ENCODE results near the gene PLA2G6.
"Not testable (repeated sequence)": the region's sequence is repeated elsewhere in the genome, so short reads cannot be mapped to it uniquely, and the experiment has no call there.

The PLA2G6 gene

DNA sequence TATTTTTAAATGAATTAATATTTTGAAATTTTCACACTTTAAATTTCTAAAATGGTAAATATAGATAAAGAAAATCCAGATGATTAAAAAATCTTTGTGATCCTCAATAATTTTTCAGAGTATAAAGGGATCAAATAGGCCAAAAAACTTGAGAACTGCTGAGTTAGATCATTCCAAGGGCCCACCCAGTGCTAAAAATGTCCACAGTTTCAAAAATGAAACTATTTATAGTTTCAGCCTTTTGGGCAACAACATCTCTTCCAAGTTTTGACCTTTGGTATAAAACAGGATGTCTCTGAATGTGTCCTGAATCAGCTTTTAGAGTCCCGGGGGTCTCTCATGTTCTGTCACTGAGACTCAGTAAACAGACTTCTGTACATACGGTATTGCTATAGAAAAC is 50.2 kb downstream of the PLA2G6 start:
- DNase-seq: no peak

DNA sequence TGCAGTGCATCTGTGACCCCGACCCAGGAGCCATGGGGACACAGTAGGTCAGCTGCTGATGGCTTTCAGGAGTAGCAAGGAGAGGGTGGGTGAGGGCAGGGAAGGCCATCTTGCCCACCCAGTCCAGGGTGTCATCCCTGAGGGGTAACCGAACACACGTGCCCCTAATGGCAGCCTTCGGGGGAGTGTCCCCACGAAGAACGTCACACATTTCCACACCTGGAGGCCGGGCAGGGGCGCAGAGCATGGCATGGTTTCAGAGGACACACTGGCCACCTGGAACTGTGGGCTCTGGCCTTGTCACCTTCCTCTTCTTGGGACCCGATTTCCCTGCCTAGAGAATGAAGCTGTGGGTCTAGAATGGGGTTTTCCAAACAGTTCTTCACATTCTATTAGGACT is 51.8 kb downstream of the PLA2G6 start:
- DNase-seq: no peak

DNA sequence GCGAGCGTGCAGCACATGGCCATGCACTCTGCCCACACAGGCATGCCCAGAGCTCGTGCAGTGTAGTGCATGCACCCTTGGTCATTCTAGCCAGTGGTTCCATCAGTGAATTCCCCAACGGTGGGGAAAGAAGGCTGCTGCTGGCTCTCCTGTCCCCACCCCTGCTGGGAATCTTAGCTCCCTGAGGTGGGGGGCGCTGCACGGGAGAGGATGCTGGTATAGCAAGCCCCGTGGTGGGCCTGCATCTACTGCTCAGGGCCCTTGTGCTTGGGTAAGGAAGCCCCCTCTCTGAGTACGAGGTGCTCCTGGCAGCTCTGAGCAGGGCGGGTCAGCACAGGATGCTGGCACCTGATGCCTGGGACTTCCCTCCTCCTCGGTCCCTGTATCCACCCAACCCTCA is 52.6 kb downstream of the PLA2G6 start:
- DNase-seq: no peak

DNA sequence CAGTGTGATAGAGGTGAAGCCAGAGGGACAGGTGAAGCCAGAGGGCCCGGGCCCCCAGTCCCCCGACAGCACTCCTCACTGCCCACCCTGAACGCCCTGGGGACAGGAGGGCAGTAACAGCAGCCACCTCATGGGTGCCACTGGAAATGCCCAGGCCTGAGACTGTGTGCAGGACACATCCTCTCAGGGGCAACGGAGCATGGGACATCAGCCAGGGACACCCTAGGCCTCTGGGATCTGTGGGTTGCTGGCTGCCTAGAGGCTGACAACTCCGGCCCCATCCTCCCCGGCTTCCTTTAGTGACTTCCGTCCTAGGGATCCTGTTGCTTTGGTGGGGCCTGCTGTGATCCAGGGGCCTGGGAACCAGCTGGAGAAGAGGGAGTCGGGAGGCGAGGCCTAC is 53.8 kb downstream of the PLA2G6 start:
- no peak for DNase-seq

DNA sequence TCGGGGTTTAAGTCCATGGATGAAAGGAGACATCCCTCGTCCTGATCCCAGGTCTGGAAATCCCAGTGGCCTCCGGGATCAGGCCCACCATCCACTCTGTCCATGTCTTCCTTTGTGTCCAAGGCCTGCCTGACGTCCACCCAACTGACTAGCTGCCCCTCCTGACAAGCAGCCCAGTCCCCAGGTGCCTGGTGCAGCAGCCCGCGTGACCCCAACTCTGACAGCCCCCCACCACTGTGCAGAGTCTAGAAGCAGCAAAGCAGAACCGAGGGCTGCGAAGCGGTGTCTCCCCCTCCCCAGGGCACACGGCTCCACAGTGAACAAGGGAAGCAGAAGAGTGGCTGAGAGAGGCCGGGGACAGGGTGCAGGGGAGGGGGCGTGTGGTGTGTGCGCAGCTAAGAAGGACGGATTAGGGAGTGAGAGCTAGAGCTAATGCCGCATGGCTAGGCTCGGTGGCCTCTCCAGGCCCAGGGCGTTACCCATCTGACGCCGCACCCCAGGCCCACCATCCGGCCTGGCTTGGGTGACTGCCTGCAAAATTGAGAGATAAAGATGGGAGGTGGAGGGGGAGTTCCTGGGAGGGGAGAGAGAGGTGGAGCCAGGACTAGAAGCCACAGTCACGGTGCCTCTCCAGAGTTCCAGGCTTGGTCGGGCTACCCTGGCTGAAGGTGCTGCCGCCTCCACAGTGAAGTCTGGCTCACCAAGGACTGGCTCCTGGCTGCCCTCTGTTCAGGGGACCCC is 54.5 kb downstream of the PLA2G6 start:
- DNase-seq: no peak

DNA sequence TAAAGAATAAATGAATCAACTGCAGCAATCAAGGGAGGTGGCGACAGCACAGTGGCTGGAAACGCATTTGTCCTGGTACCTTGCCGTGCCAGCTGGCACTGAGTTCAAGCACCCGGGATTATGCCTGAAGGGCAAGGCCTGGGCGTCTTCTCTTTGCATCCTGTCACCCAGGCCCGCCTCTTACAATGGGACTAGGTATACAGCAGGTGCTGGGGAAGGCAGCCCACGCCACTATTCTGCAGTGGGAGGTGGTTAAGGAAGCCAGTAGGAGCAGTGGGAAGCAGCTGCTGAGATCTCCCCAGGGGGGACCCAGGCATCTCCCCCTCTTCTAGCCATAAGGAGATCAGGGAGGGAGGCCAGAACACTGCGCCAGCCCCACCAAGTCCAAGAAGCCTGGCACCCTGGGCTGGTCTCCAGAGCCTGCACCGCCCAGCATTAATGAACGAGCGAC is 55.9 kb downstream of the PLA2G6 start:
- no peak for DNase-seq

DNA sequence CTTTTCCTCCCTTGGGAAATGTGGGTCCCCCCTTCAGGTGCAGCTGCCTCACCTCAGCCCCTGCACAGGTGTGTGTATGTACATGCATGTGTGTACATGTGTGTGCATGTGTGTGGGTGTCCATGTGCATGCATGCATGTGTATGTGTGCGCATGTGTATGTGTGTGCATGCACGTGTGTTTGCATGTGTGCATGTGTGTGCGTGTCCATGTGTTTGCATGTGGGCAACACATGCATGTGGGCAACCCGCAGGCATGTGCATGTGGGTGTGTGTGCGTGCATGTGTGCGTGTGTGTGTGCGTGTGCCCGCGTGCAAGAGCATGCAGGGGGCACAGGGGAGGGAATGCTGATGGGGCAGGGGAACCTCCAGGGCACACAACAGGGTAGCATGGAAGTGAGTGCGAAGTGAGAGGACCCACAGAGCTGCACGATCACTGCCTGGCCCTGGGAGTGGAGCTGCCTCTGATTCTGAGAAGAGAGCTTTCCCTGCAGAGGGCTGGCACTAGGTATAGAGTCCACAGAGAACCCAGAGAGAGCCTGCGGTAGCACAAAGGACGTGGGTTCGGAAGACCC is 56.5 kb downstream of the PLA2G6 start:
- DNase-seq: no peak

DNA sequence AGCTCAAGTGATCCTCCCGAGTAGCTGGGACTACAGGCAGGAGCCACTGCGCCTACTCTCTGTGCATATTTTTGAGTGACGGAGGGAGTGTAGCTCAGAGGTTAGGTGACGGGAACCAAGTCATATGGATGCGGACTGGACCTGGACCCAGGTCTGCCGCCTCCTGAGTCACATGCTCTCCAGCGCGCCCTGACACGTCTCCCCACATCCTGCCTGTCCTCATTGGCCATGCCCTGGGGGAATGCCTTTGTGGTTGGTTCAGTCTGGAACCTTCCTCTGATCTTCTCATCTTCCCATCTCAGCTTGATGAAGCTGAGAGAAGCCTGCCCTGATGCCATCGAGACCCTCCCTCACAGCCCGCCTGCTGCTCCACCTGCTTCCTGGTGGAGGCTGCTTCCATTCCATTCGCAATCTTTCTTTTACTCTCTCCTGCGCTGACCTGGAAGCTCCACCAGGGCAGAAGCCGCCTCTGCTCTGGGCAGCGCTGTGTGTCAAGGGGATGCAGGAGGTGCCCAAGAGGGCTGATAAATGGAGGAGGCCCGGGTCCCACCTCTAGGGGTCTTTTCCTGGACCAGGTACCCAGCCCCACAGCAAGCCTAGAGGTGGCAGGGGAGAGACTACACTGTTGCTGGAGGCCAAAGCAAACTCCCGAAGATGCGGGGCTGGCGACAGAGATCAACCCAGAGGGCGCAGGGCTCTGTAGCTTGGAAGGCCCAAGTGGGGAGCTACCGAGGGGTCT is 57.2 kb downstream of the PLA2G6 start:
- DNase-seq: no peak

DNA sequence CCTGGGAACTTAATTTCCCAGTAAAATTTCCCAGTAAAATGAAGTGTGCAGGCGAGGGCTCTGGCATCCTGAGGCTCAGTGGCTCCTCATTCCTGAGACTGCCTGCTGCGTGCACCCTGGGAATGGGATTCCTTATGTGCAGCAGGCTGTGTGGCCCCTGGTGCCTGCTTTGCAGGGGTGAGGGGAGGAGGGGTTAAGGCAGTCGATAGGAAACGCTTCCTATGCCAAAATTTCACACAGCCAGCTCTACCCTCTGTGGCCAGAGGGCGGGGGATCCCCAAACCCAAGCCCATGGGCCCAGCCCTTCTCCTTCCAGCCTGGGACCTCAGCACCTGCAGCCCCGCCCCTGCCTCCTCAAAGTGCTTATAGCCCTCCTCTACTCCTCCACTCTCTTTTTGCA is 59.0 kb downstream of the PLA2G6 start:
- DNase-seq: no peak

DNA sequence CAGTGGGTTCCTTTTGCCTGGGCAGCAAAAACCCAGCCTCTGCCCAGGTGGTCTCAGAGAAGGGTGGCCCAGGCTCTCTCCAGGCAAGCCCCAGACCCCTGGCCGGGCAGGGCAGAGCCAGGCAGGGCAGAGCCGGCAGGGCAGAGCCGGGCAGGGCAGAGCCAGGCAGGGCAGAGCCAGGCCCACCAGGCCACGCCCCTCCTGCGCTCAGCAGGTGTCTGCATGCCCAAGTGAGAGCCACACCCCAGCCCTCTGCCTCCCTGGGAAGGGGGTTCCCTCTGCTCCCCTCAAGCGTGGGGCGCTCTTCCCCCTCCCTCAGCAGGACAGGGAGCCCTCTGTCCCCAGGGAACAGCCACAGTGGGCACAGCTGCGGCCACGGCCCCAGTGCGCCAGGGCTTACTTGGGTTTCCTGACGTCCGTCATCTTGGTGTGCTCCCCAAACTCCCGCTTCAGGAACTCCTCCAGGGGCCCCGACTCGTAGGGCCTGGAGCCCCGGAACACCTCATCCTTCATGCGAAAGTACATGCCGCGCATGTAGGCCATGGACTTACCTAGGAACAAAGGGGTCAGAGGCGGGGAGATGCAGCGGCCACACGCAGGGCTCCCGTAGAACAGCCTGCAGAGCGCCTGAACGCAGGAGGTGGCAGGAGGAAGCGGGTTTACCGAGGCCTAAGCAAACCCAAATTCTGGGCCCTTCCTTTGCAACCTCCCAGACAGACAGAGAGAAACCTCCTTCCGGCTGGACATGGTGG is 61.1 kb downstream of the PLA2G6 start:
- no peak for DNase-seq

DNA sequence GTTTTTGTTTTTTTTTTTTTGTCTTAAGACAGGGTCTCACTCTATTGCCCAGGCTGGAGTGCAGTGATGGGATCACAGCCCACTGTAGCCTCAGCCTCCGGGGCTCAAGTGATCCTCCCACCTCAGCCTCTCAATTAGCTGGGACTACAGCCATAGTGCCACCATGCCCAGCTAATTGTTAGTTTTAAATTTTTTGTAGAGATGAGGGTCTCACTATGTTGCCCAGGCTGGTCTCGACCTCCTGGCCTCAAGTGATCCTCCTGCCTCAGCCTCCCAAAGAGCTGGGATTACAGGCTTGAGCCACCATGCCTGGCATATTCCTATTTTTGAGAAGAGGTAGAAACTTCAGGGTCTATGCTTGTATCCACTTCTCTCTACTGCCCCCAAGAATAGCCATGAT is 62.9 kb downstream of the PLA2G6 start:
- DNase-seq: not testable (repeated sequence)

DNA sequence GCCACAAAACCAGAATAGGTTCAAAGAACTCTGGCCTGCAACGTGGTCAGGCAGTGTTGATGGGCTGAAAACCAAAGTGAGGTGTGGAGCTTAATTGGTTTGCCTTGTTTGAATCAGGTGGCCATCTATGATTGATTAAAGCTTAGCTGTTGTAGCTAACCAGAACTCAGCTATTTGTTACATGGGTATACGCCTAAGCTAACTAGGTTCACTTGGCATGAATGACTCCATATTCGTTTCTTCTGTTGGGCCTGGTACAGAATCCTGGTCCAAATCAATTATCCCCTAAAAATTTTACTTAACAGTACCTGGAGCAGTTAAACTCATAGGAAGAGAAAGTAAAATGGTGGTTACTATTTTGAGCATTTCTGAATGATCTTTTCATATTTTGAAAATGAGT is 63.4 kb downstream of the PLA2G6 start:
- no peak for DNase-seq

DNA sequence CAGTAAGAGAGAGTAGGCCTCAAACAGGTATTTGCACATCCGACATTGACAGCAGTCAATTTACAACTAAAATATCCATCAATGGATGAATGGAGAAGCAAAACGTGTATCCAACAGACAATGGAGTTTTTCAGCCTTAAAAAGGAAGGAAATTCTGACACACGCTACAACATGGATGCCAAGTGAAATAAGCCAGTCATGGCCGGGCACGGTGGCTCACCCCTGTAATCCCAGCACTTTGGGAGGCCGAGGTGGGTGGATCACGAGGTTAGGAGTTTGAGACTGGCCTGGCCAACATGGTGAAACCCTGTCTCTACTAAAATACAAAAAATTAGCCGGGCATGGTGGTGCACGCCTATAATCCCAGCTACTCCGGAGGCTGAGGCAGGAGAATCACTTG is 64.1 kb downstream of the PLA2G6 start:
- not testable (repeated sequence) for DNase-seq

DNA sequence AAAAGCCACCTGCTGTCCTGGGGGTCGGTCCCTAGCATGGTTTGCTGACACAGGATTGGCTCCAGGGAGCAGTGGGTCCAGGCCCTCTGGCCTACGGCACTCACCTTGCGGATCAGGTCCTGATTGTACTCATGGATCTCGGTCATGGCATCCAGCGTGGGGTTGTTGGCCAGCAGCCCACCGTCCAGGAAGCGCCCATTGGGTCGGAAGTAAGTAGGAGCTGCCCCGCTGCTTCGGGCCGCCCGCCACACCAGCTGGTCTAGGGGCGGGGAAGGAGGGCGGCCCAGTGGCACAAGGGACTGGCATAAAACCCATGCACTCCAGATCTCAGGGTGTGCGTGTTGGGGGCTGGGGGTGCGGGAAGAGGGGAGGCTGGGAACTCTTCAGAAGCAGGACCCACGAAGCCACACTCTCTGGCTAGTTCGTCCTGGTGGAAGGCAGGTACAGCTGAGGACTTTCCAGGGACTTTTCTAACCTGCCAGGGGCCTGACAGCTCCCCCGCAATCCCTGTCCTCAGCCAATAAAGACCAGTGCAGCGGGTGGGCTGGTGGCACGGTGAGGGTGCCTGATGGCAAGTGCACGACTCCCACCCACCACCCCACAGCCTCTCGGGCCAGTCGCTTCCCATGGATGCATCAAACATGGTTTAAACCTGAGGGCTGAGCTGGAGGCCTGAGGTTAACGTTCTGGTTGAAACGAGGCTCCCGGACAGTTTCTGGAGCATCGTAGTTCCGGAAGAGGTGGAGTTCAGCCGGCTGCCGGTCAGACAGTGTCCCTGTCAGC is 66.0 kb downstream of the PLA2G6 start:
- no peak for DNase-seq

DNA sequence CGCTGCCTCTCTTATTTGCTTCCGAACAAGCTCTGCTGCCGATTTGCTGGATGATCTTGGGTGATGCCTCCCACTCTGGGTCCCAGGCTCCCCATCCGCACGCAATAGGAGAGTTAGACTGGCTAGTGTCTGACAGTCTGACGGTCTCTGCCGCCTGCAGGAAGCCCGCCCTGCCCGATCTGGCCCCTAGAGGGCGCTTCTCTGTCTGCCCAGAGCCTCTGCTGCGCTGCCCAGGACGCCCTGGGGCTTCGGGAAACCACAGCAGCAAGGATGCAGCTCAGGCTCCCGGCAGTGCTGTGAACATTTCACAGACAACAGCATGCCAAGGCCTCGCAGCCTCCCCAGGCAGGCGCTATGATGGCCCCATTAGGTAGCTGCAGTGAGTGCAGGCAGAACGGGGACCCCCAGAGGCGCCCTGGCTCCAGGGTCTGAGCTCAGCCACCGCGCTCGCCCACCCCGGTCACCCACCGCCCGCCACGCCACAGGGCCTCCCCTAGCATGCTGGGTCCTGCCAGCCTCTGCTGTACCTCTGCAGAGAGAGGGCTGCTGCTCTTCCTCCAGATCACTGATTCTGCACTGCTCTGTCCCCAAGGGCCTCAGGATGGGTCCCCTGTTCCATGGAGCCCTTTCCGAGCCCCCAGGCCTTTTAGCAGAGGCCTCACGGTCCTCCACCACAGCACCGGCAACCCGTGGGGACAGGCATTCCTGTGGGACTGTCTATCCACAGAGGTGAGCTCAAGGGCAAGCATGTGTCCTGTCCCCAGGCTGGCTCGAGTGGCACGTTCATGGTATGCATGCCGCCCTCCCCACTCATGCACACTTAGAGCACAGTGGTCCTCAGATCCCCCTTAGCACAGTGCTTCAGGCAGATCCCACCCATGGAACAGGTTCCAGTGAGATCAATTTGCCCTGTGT is 66.9 kb downstream of the PLA2G6 start:
- DNase-seq: peak; percentile 72

DNA sequence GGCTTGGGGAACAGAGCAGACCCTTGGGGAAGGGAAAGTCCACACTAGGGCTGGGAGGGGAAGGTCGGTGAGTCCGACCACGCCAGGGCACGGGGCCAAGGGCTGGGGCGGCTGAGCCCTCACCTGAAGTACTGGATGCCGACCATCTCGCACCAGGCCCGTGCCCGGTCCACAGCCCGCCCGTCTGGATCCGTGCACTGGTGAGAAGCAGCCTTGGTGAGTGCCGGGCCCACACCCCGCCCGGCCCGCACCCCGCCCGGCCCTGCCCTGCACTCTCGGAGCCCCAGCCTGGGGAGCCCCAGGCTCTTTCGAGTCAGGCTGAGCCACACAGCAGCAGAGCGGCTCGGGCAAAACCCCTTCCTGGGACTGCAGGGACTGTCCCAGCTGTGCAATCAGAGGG is 69.2 kb downstream of the PLA2G6 start:
- no peak for DNase-seq

DNA sequence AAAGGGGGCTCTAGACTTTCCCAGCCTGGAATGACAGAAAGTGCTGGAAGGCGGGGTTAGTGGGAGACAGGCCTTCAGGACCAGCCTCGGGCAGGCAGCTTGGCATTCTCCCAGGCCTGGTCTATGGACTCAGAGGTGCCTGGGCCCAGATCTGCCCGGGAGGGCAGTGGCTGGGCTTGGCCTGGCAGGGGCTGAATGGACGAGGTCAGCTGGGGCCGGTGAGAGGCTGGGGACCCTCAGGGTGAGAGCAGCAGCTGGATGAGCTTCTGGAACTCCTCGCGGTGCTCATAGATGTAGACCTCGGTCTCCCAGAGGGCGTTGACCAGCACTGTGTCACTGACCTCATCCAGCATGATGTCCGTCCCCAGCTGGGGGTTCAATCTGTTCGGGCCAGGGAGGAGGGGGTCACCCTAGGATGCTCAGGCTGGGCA is 69.7 kb downstream of the PLA2G6 start:
- no peak for DNase-seq

DNA sequence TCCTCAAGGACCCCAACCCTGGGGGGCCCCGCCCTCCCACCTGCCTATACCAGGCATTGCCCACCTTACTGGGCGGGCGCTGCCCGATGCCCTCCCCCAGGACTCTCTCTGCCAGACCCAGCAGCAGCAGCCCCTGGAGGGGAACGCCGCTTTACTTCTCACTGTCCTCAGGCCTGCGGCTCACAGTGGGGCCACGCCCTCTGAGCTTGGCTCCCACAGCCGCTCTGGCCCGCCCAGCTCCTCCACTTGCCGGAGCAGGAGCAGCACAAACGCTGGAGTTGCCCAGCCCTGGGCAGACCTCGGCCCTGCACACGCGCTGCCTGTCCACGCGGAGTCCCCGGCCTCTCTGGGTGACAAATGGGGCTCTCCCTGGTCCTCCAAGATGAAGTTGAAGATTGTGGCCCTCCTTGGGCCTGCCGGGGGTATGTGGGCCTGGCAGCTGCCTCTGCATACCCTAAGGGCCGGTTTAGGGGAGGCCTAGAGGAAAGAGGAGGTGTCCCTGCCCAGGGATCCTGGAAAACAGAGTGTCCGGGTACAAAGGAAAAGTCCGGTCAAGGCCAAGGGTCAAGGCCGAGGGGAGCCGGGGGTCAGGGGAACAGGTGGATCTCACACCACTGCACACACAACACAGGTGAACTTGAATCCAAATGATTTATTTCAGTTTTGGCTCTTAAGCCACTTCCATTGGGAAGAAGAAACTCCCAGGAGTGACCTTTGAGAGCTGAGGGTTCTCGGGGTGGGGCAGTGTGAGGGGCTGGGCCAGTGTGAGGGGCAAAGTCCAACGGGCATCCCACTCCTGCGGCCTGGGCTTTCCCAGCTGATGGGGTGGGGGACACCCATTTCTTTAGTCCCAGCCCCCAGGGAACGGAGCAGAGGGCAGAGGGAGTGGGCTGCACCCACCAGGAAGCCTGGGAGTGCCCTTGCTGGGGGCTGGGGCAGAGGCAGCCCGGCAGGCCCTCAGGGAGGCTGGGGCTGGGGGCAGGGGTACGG is 70.5 kb downstream of the PLA2G6 start:
- DNase-seq: no peak

DNA sequence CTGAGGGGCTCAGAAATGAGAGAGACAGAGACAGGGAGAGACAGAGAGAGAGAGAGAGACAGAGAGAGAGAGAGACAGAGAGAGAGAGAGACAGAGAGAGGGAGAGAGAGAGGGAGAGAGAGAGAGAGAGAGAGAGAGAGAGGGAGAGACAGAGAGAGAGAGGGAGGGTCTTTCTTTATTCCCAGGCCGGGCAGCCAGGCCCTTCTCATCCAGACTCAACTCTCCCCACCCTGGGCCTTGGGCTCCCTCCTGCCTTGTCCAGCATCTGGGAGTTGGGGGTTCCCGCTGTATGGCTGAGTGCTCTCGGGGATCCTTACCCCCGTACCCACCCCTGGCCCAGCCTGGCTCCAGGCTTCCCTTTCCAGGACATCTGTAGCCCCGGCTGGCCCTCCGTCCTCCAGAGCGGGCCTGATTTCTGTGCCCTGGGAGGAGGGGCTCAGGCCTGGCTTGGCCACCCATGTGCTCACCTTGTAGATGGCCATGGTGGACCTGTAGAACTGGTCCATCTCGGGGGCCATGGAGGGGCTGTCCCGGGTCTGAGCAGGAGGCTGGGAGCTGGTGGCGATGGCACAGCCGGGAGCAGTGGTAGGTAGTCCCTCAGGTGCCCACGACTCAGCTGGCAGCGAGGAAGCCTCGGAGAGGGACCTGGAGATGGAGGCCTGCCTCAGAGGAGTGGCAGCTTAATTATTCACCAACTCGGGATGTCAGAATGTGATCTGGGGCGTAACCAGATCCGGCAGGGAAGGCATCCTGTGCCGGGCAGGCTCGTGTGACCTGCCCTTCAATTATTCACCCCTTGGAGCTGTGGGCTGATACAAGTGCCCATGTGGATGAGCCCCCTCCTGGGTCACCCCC is 71.4 kb downstream of the PLA2G6 start, which contains the start of gene BAIAP2L2:
Gene BAIAP2L2 (minus strand): TSS at position 677 of the 855 bp plus-strand sequence. CDS start 159 bp downstream, at position 518.
- DNase-seq: no peak
